Endothelial cell of umbilical vein (primary cell): Measurements from ENCODE around the gene VEGFA. TPM values are rescaled to one million over a fixed set of nuclear protein-coding genes. Genes with fewer than 3 reads are reported as not detected.

Source experiments
- BruUV-seq: library from RNA; stranded (reverse); fragments of 400-500 nt; replicated peaks from 2 replicates; lab custom pipeline; 2021; lab: Mats Ljungman, UMichigan
- CTCF ChIA-PET: fragments of 300-600, 350-600 bp; sonication (Branson Sonifier 250); formaldehyde crosslinking; loops from one replicate; lab custom pipeline; 2021; ENCODE audit warnings: antibody characterized with exemption, inconsistent platforms; lab: Charles Lee
- POLR2A ChIA-PET: fragments of 300-600, 350-600 bp; sonication (Branson Sonifier 250); formaldehyde crosslinking; loops from one replicate; lab custom pipeline; 2021; ENCODE audit warnings: antibody characterized with exemption, inconsistent platforms; lab: Charles Lee
- DNase-seq: peaks from one replicate; pipeline ENCODE4 v3.0.0-alpha.2; 2011; ENCODE audit warnings: low read depth, low spot score
- FAIRE-seq: peaks from 2 replicates; lab custom pipeline; 2011; peaks lifted over from hg19 to GRCh38; lab: Jason Lieb, UNC
- H2AFZ ChIP-seq: 2 replicates; pipeline ENCODE4 v1.6.0; 2012; ENCODE audit warnings: low read depth, low read length, control low read depth, inconsistent platforms
- H3K27ac ChIP-seq: 2 replicates; pipeline ENCODE4 v1.5.1; 2011; ENCODE audit warnings: low read depth, mild to moderate bottlenecking, control low read depth, low read length, moderate library complexity; ENCODE audit not compliant: insufficient read depth
- H3K27me3 ChIP-seq, 2 experiments: 2 replicates each; pipeline versions ENCODE4 v1.6.0 to v1.6.1; 2011; ENCODE audit warnings: low read length in 2 of 2, mixed read lengths in 1 of 2; ENCODE audit not compliant: control insufficient read depth in 2 of 2, insufficient read depth in 2 of 2
- H3K36me3 ChIP-seq, 2 experiments: 2 replicates in 1 of 2; 3 replicates in 1 of 2; pipeline ENCODE4 v1.5.1; 2011; ENCODE audit warnings: low read length in 2 of 2, mild to moderate bottlenecking in 1 of 2, moderate library complexity in 1 of 2; ENCODE audit not compliant: control insufficient read depth in 2 of 2, insufficient read depth in 2 of 2; ENCODE audit errors: extremely low read depth in 1 of 2
- H3K4me1 ChIP-seq: 3 replicates; pipeline ENCODE4 v1.5.1; 2011; ENCODE audit warnings: mild to moderate bottlenecking, low read length; ENCODE audit not compliant: control insufficient read depth, insufficient read depth; ENCODE audit errors: extremely low read depth
- H3K4me2 ChIP-seq: 2 replicates; pipeline ENCODE4 v1.6.1; 2011; ENCODE audit warnings: low read length, control low read depth, mixed read lengths; ENCODE audit not compliant: insufficient read depth
- H3K4me3 ChIP-seq, 3 experiments: fragments of 200-600 bp in 1 of 3; sonication (generic), shearing (Covaris generic) in 1 of 3; replicated peaks in 1 of 3; 2 replicates each; pipeline ENCODE4 v1.5.1; 2011 to 2016; ENCODE audit warnings: control low read depth in 3 of 3, low read length in 3 of 3, mild to moderate bottlenecking in 2 of 3, inconsistent platforms in 1 of 3, low read depth in 1 of 3, moderate library complexity in 1 of 3; ENCODE audit not compliant: insufficient read depth in 1 of 3
- H3K79me2 ChIP-seq: 2 replicates; pipeline ENCODE4 v1.6.0; 2012; ENCODE audit warnings: low read length, inconsistent platforms; ENCODE audit not compliant: control insufficient read depth, insufficient read depth
- H3K9ac ChIP-seq: replicated peaks from 2 replicates; pipeline ENCODE3; 2011; ENCODE audit warnings: low read length, control low read depth; ENCODE audit not compliant: insufficient read depth; ENCODE audit errors: extremely low read depth
- H3K9me1 ChIP-seq: replicated peaks from 3 replicates; pipeline ENCODE4 v1.6.0; 2011; ENCODE audit warnings: mild to moderate bottlenecking, low read length; ENCODE audit not compliant: control insufficient read depth, insufficient read depth; ENCODE audit errors: extremely low read depth
- H3K9me3 ChIP-seq: replicated peaks from 2 replicates; pipeline ENCODE4 v1.5.1; 2012; ENCODE audit warnings: low read length, inconsistent platforms; ENCODE audit not compliant: control insufficient read depth, insufficient read depth
- H4K20me1 ChIP-seq: replicated peaks from 2 replicates; pipeline ENCODE3; 2011; ENCODE audit warnings: mild to moderate bottlenecking, low read length; ENCODE audit not compliant: control insufficient read depth, insufficient read depth; ENCODE audit errors: extremely low read depth
- CTCF ChIP-seq, 2 donors: IDR thresholded peaks; 1 replicate in 1 of 2; 2 replicates in 1 of 2; pipeline ENCODE4 v1.5.1; 2011; ENCODE audit warnings: low read length in 2 of 2, mild to moderate bottlenecking in 2 of 2, moderate library complexity in 2 of 2, control low read depth in 1 of 2, inconsistent platforms in 1 of 2, low read depth in 1 of 2; ENCODE audit not compliant: insufficient read depth in 1 of 2; ENCODE audit errors: extremely low read depth in 1 of 2
- EZH2 ChIP-seq: IDR thresholded peaks from 2 replicates; pipeline ENCODE4 v1.6.1; 2012; ENCODE audit warnings: borderline replicate concordance, low read depth, mild to moderate bottlenecking, moderate library complexity, low read length, inconsistent platforms; ENCODE audit not compliant: severe bottlenecking
- FOS ChIP-seq: IDR thresholded peaks from 2 replicates; pipeline ENCODE4 v1.6.1; 2011; ENCODE audit warnings: mild to moderate bottlenecking, low read length, moderate library complexity, borderline replicate concordance; ENCODE audit not compliant: insufficient read depth
- GATA2 ChIP-seq: IDR thresholded peaks from 2 replicates; pipeline ENCODE4 v1.7.0; 2011; ENCODE audit warnings: low read depth, mild to moderate bottlenecking, moderate library complexity, mixed read lengths, low read length; ENCODE audit not compliant: insufficient read length, insufficient read depth
- JUN ChIP-seq: IDR thresholded peaks from 2 replicates; pipeline ENCODE4 v1.6.1; 2011; ENCODE audit warnings: borderline replicate concordance, low read depth; ENCODE audit not compliant: insufficient read length, insufficient read depth
- MYC ChIP-seq: IDR thresholded peaks from one replicate; pipeline ENCODE4 v1.6.1; 2011; ENCODE audit warnings: mild to moderate bottlenecking, low read depth, low read length
- POLR2A ChIP-seq: IDR thresholded peaks from 2 replicates; pipeline ENCODE4 v1.6.1; 2012; ENCODE audit warnings: low read depth, mild to moderate bottlenecking, control low read depth, low read length
- POLR2AphosphoS5 ChIP-seq: IDR thresholded peaks from 2 replicates; pipeline ENCODE4 v1.6.1; 2012; ENCODE audit warnings: low read depth, mild to moderate bottlenecking, control low read depth, low read length, moderate library complexity; ENCODE audit not compliant: insufficient read depth
- dilution Hi-C: fragments of 300-500 bp; cut with MboI; formaldehyde crosslinking; loops from one replicate; pipeline ENCODE4 v1.15.0; 2019; ENCODE audit warnings: low sequenced_read_pairs; ENCODE audit not compliant: extremely low pct_ligation_motif_present
- intact Hi-C: fragments of 100-400 bp; cut with micrococcal nuclease; formaldehyde crosslinking; loops from one replicate; pipeline ENCODE4 v1.10.0; 2022
- polyA plus RNA-seq, 4 experiments: library from polyadenylated mRNA; depleted of rRNA in 3 of 4; stranded (reverse) in 3 of 4; unstranded in 1 of 4; fragments of >200 nt; gene quantifications; 2 replicates each; pipeline versions ENCODE4 v1.2.1 to v1.2.3, GENCODE V29; 2011 to 2012; ENCODE audit warnings: missing spikeins in 1 of 4
- total RNA-seq: library from RNA; stranded (reverse); gene quantifications from 2 replicates; pipeline ENCODE4 v1.2.3, GENCODE V29; 2021
- TF ChIP-seq, protein P1 (sequence below): IDR thresholded peaks from 2 replicates; pipeline ENCODE4 v1.6.1; 2011; ENCODE audit not compliant: insufficient read depth, insufficient read length

VEGFA gene
- total and polyA plus RNA-seq, 2 donors (not counting 3 experiments of a cell fraction or from before 2014, with no cell fraction given), result 18.1 to 19.9 TPM

- Histone ChIP-seq H3K9me3 (no peaks in the 10 kb centered on the region), H3K79me2 (no peaks in the 10 kb centered on the region), H3K4me3 (no peak overlapping the region), H3K4me1 (no peaks in the 10 kb centered on the region), H4K20me1 (no peaks in the 10 kb centered on the region), H3K27ac (no peak overlapping the region), H3K9ac (no peak overlapping the region), H3K9me1 (no peaks in the 10 kb centered on the region), H3K4me2 (no peak overlapping the region), H3K27me3 (peaks cover 0 to 9% of the 10 kb centered on the region in 2 experiments), H3K36me3 (no peaks in the 10 kb centered on the region), H2AFZ (no peak overlapping the region)
- no peak for DNase-seq
- dilution Hi-C loops (no loop called here), intact Hi-C loops (no loop called here)
- BruUV-seq, result no TSS peak
- TF ChIP-seq GATA2 (no peak), POLR2AphosphoS5 (no peak), EZH2 (no peak)
- no peak for FAIRE-seq
- ChIA-PET CTCF (interaction anchor here (1.2 to 1.5 kb wide), 4 partner anchors 10 to 271 kb away, joined by 3 to 5 read pairs (median 4); no protein-coding TSS in a partner anchor), POLR2A (no interaction called here)
Observed at GRCh38 chr6:43807228-43808061, 37.4 kb downstream of the VEGFA start.

DNA sequence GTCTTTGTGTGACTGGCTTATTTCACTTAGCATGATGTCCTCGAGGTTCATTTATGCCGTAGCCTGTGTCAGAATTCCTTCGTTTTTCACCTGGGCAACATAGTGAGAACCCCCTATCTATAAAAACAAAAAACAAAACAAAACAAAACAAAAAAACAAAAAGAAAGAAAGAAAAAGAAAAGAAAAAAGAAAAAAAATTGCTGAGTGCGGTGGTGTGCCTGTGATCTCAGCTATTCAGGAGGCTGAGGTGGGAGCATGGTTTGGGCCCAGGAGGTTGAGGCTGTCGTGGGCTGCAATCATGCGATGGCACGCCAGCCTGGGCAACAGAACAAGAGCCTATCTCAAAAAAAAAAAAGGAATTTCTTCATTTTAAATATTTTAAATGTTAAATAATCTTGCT lies 38.4 kb downstream of the VEGFA start:
- no peaks in the 10 kb centered on the region for H3K79me2 ChIP-seq

More for the DNA sequence above, 38.4 kb downstream of the VEGFA start:
- TF ChIP-seq GATA2, result no peak
- no peak for TF ChIP-seq EZH2
- TF ChIP-seq JUN, result no peak
- TF ChIP-seq CTCF (IDR thresholded peaks at IDR 0.05; ENCODE audit: extremely low read depth in 1 of 2, insufficient read depth in 1 of 2, low read depth in 1 of 2, low read length in 2 of 2), result no peak
- TF ChIP-seq POLR2AphosphoS5, result no peak
- TF ChIP-seq, protein P1, sequence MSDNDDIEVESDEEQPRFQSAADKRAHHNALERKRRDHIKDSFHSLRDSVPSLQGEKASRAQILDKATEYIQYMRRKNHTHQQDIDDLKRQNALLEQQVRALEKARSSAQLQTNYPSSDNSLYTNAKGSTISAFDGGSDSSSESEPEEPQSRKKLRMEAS, result no peak
- TF ChIP-seq POLR2A, result no peak
- TF ChIP-seq FOS, result no peak
- TF ChIP-seq MYC, result no peak
- peaks cover 0 to 5% of the 10 kb centered on the region in 2 experiments for H3K27me3 ChIP-seq
- H3K27ac ChIP-seq, result no peak overlapping the region
- dilution Hi-C loops, result no loop called here
- H3K4me2 ChIP-seq, result no peak overlapping the region
- no peaks in the 10 kb centered on the region for H3K9me3 ChIP-seq
- no peak overlapping the region for H3K9ac ChIP-seq
- no peak overlapping the region for H3K4me3 ChIP-seq
- no peaks in the 10 kb centered on the region for H3K4me1 ChIP-seq
- no peaks in the 10 kb centered on the region for H4K20me1 ChIP-seq
- no peak for FAIRE-seq
- BruUV-seq, result no TSS peak
- no peak for DNase-seq
- no peaks in the 10 kb centered on the region for H3K9me1 ChIP-seq
- no peak overlapping the region for H2AFZ ChIP-seq
- POLR2A ChIA-PET, result no interaction called here
- intact Hi-C loops, result no loop called here
- CTCF ChIA-PET, result interaction anchor here (1.2 kb wide), 1 partner anchor 38 kb away, joined by 3 read pairs; no protein-coding TSS in a partner anchor
- H3K36me3 ChIP-seq, result no peaks in the 10 kb centered on the region
